ENCODE measurements around the gene PARN. TPM values are rescaled to one million over a fixed set of nuclear protein-coding genes. Genes with fewer than 3 reads are reported as not detected.

PARN gene, protein sequence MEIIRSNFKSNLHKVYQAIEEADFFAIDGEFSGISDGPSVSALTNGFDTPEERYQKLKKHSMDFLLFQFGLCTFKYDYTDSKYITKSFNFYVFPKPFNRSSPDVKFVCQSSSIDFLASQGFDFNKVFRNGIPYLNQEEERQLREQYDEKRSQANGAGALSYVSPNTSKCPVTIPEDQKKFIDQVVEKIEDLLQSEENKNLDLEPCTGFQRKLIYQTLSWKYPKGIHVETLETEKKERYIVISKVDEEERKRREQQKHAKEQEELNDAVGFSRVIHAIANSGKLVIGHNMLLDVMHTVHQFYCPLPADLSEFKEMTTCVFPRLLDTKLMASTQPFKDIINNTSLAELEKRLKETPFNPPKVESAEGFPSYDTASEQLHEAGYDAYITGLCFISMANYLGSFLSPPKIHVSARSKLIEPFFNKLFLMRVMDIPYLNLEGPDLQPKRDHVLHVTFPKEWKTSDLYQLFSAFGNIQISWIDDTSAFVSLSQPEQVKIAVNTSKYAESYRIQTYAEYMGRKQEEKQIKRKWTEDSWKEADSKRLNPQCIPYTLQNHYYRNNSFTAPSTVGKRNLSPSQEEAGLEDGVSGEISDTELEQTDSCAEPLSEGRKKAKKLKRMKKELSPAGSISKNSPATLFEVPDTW
- 10 to 100 TPM; 34.1 to 50.0 (median 40.3) TPM for total RNA-seq

DNA sequence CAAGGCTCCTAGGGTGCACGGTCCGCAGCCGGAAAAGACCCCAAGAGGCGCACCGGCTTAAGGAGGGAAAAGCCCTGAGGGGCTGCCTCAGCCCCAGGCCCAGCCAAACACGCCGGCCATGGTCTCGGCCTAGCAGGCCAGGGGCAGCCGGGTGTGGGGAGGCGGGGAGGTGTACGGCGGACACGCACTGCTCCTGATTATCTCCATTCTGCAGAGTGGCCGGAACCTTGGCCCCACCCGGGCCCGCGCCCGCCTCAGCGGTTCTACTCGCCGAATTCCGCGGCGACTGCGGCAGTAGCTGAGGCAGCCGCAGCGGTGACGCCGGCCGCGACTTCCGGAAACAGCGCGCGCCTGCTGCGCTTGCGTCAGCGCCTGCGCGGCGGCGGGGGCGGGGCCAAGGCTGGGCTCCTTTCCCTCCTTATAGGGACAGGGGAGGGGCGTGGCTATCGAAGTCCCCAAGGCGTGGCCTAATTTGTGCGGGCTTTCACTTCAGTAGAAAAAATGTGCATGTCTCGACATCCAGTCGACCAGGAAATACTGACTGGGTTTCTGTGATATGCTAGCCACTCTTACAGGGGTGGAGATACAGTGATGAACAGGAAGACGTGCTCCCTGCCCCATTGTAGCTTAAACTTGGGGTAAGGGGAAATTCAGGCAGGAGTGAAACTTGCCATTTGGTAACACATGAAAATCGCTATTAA is at the start of gene PARN:
TSS of gene PARN (minus strand) at position 342 of the 701 bp plus-strand sequence. CDS start at position 207, 135 bp downstream.
- Histone ChIP-seq H3K36me3 (no peaks in the 10 kb centered on the region), H3K27me3 (no peaks in the 10 kb centered on the region), H3K4me1 (peaks cover 5 to 12% of the 10 kb centered on the region in 2 donors), H3K9me3 (no peaks in the 10 kb centered on the region), H3K4me3 (peak within 1 kb of the TSS; percentile 88 to 96), H3K27ac (peak within 1 kb of the TSS; percentile 89 to 94)
- DNase-seq, result peak; percentile 97
- TF ChIP-seq, protein P1, sequence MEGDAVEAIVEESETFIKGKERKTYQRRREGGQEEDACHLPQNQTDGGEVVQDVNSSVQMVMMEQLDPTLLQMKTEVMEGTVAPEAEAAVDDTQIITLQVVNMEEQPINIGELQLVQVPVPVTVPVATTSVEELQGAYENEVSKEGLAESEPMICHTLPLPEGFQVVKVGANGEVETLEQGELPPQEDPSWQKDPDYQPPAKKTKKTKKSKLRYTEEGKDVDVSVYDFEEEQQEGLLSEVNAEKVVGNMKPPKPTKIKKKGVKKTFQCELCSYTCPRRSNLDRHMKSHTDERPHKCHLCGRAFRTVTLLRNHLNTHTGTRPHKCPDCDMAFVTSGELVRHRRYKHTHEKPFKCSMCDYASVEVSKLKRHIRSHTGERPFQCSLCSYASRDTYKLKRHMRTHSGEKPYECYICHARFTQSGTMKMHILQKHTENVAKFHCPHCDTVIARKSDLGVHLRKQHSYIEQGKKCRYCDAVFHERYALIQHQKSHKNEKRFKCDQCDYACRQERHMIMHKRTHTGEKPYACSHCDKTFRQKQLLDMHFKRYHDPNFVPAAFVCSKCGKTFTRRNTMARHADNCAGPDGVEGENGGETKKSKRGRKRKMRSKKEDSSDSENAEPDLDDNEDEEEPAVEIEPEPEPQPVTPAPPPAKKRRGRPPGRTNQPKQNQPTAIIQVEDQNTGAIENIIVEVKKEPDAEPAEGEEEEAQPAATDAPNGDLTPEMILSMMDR (IDR thresholded peaks at IDR 0.05), result no peak
- peak; percentile 88 to 92 for TF ChIP-seq POLR2A (IDR thresholded peaks at IDR 0.05)
- intact Hi-C loops (cut with DNase I; ENCODE audit: low total_unique reads), result no loop called here

DNA sequence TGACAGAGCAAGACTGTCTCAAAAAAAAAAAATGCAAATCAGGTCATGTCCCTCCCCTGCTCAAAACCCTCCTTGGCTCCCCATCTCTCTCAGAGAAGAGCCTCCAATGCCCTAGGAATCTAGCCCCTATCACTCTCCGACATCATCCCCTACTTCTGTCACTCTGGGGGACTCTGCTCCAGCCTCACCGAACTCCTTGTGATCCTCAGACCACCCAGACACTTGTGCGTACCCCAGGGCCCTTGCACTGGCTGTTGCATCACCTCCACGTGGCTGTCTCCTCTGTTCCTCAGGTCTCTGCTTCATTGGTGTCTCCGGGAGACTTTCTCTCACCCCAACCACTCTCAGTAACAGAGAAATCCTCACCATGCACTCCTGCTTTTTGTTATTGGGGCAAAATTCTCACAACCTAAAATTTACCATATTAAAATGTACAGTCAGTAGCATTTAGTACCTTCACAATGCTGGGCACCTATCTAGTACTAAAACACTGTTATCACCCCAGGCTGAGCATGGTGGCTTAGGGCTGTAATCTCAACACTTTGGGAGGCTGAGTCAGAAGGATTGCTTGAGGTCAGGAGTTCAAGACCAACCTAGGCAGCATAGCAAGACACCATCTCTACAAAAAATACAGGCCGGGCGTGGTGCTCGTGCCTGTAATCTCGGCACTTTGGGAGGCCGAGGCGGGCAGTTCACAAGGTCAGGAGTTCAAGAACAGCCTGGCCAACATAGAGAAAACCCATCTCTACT is 48.9 kb upstream of the PARN start:
- Histone ChIP-seq H3K27me3 (no peaks in the 10 kb centered on the region), H3K4me3 (no peak overlapping the region), H3K36me3 (no peaks in the 10 kb centered on the region), H3K9me3 (no peaks in the 10 kb centered on the region), H3K4me1 (no peaks in the 10 kb centered on the region), H3K27ac (no peak overlapping the region)
- DNase-seq, result no peak
- intact Hi-C loops (cut with DNase I; ENCODE audit: low total_unique reads), result no loop called here
- TF ChIP-seq, protein P1 (IDR thresholded peaks at IDR 0.05), result no peak
- TF ChIP-seq POLR2A (IDR thresholded peaks at IDR 0.05), result no peak

DNA sequence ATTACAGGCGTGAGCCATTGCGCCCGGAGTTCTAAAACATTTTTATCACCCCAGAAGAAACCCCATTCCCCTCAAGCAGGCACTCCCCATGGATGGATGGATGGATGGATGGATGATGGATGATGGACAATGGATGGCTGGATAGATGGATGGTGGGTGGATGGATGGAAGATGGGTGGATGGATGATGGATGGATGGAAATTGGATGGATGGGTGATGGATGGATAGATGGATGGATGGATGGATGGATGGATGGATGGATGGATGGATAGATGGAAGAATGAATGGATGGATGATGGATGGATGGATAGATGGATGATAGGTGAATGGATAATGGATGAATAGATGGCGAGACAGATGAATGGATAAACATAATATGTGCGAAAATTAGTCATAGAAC is 47.6 kb upstream of the PARN start:
- intact Hi-C loops (cut with DNase I; ENCODE audit: low total_unique reads), result no loop called here
- Histone ChIP-seq H3K9me3 (no peaks in the 10 kb centered on the region), H3K4me1 (no peaks in the 10 kb centered on the region), H3K27me3 (no peaks in the 10 kb centered on the region), H3K27ac (no peak overlapping the region), H3K36me3 (no peaks in the 10 kb centered on the region), H3K4me3 (no peak overlapping the region)
- DNase-seq, result no peak
- TF ChIP-seq, protein P1 (IDR thresholded peaks at IDR 0.05), result no peak
- TF ChIP-seq POLR2A (IDR thresholded peaks at IDR 0.05), result no peak

DNA sequence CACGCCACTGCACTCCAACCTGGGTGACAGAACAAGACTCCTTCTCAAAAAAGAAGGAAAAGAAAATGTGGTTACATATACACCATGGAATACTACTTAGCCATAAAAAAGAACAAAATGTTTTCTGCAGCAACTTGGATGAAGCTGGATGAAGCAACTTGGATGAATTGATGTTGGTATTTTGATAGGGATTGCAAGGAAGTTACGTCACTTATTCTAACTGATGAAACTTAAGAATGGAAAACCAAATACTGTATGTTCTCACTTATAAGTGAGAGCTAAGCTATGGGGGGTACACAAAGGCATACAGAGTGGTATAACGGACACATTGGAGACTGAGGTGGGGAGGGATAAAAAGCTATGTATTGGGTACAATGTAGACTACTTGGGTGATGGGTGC is 46.6 kb upstream of the PARN start:
- Histone ChIP-seq H3K9me3 (no peaks in the 10 kb centered on the region), H3K27ac (no peak overlapping the region), H3K4me1 (no peaks in the 10 kb centered on the region), H3K4me3 (no peak overlapping the region), H3K27me3 (no peaks in the 10 kb centered on the region), H3K36me3 (no peaks in the 10 kb centered on the region)
- intact Hi-C loops (cut with DNase I; ENCODE audit: low total_unique reads), result no loop called here
- TF ChIP-seq, protein P1 (IDR thresholded peaks at IDR 0.05), result no peak
- no peak for TF ChIP-seq POLR2A (IDR thresholded peaks at IDR 0.05)
- no peak for DNase-seq
